Aorta (tissue), 5 donors: ENCODE results near the gene PRRX2. TPM values are rescaled to one million over a fixed set of nuclear protein-coding genes. Genes with fewer than 3 reads are reported as not detected.

Source experiments
- ATAC-seq: fragments of 200-7000 bp; cut with Tn5 transposase; one replicate; pipeline ENCODE4 v1.9.1; 2022; ENCODE audit warnings: moderate library complexity; ENCODE audit not compliant: low FRiP score
- DNase-seq, 2 donors: peaks; one replicate each; pipeline ENCODE4 v3.0.0-alpha.2; 2020
- H3K27ac ChIP-seq, 2 donors: one replicate each; pipeline ENCODE4 v1.5.1; 2013; ENCODE audit warnings: low read length in 2 of 2, mild to moderate bottlenecking in 2 of 2, moderate library complexity in 2 of 2, control low read depth in 1 of 2, inconsistent platforms in 1 of 2, low read depth in 1 of 2
- H3K27me3 ChIP-seq, 2 donors: one replicate each; pipeline ENCODE4 v1.6.1; 2013; ENCODE audit warnings: control low read depth in 1 of 2, low read length in 1 of 2, mild to moderate bottlenecking in 1 of 2, moderate library complexity in 1 of 2; ENCODE audit not compliant: insufficient read depth in 2 of 2, control insufficient read depth in 1 of 2
- H3K36me3 ChIP-seq, 2 donors: one replicate each; pipeline ENCODE4 v1.6.1; 2013; ENCODE audit warnings: control low read depth in 1 of 2, low read length in 1 of 2, mild to moderate bottlenecking in 1 of 2; ENCODE audit not compliant: insufficient read depth in 2 of 2, control insufficient read depth in 1 of 2
- H3K4me1 ChIP-seq, 2 donors: one replicate each; pipeline ENCODE4 v1.6.1; 2013; ENCODE audit warnings: low read length in 2 of 2, control low read depth in 1 of 2, mild to moderate bottlenecking in 1 of 2, moderate library complexity in 1 of 2; ENCODE audit not compliant: insufficient read depth in 2 of 2, control insufficient read depth in 1 of 2
- H3K4me3 ChIP-seq, 2 donors: one replicate each; pipeline ENCODE4 v1.5.1; 2013; ENCODE audit warnings: low read length in 2 of 2, control low read depth in 1 of 2, mild to moderate bottlenecking in 1 of 2
- H3K9me3 ChIP-seq: one replicate; pipeline ENCODE4 v1.6.1; 2013; ENCODE audit warnings: mild to moderate bottlenecking, low read length; ENCODE audit not compliant: control insufficient read depth
- WGBS, 2 donors: extraction: QIAGEN DNeasy Blood & Tissue Kit; methylation state at CpG; one replicate each; pipeline ENCODE4 v1.1.7; 2013; 5-methylcytosine and 5-hydroxymethylcytosine counted together
- intact Hi-C, 2 donors: fragments of 100-400 bp; cut with DNase I; formaldehyde crosslinking; loops; one replicate each; pipeline versions ENCODE4 v1.14.2 to v1.15.0; 2022
- polyA plus RNA-seq, 2 donors: library from polyadenylated mRNA; stranded (reverse); fragments of 200-250 nt; gene quantifications; one replicate each; pipeline ENCODE4 v1.2.3, GENCODE V29; 2013
- total RNA-seq, 2 donors: library from RNA; stranded (reverse); fragmentation: NEBNext Ultra II Directional; extraction: Animal tissue kit (Norgen Biotek cat#: 25700); gene quantifications; one replicate each; pipeline ENCODE4 v1.2.1, GENCODE V29; 2021
- donor health status: healthy with polysubstance abuse.
- donor health status: Bipolar disorder and iron deficiency.
- donor health status: DM: no; HTN: no; CAD: no.
- donor health status: DM: no; HTN: no; CAD: no.
- donor health status: DM: yes; HTN: yes; CAD: no.

The PRRX2 gene
- total and polyA plus RNA-seq, 4 donors = 27.7 to 68.8 (median 52.2) TPM

GRCh38 chr9:129648092-129648763 lies 17.2 kb upstream of the PRRX2 start:
- peak; percentile 80 for ATAC-seq
- H3K4me3 ChIP-seq = no peak overlapping the region
- no peaks in the 10 kb centered on the region for H3K9me3 ChIP-seq
- H3K4me1 ChIP-seq = no peaks in the 10 kb centered on the region
- WGBS, 2 donors = 11 to 13% methylated on average over 16 of the region's 16 CpGs
- DNase-seq = peak; percentile 75 to 91
- H3K36me3 ChIP-seq = no peaks in the 10 kb centered on the region
- intact Hi-C loops = loop anchor here in 1 of 2 donors (5.0 kb wide), 2 partner anchors 49 to 74 kb away; no protein-coding TSS in a partner anchor
- no peaks in the 10 kb centered on the region for H3K27me3 ChIP-seq
- H3K27ac ChIP-seq = peak overlapping the region; percentile 2 to 55

GRCh38 chr9:129648764-129649115 lies 16.7 kb upstream of the PRRX2 start:
- 51 to 57% methylated on average over 9 to 10 of the region's 10 CpGs for WGBS, 2 donors
- DNase-seq (no peak), ATAC-seq (no peak)
- intact Hi-C loops = loop anchor here in 1 of 2 donors (5.0 kb wide), 2 partner anchors 49 to 74 kb away; no protein-coding TSS in a partner anchor
- no peaks in the 10 kb centered on the region for H3K9me3 ChIP-seq
- H3K36me3 ChIP-seq = no peaks in the 10 kb centered on the region
- H3K27me3 ChIP-seq = no peaks in the 10 kb centered on the region
- H3K4me1 ChIP-seq = no peaks in the 10 kb centered on the region
- peak overlapping the region; percentile 2 to 53 for H3K27ac ChIP-seq
- no peak overlapping the region for H3K4me3 ChIP-seq

- ATAC-seq = no peak
- Histone ChIP-seq H3K4me1 (no peaks in the 10 kb centered on the region), H3K36me3 (no peaks in the 10 kb centered on the region), H3K27ac (peak overlapping the region; percentile 22 to 23), H3K4me3 (no peak overlapping the region), H3K27me3 (no peaks in the 10 kb centered on the region), H3K9me3 (no peaks in the 10 kb centered on the region)
- intact Hi-C loops = loop anchor here in 1 of 2 donors (5.0 kb wide), 2 partner anchors 47 to 72 kb away; no protein-coding TSS in a partner anchor
- WGBS, 2 donors = 58 to 63% methylated on average over 20 of the region's 20 CpGs
- no peak for DNase-seq
Observed at GRCh38 chr9:129649726-129650679, 15.4 kb upstream of the PRRX2 start.

- no peak overlapping the region for H3K4me3 ChIP-seq
- DNase-seq (no peak), ATAC-seq (no peak)
- no peaks in the 10 kb centered on the region for H3K27me3 ChIP-seq
- intact Hi-C loops = no loop called here
- 40 to 60% methylated on average over 8 to 10 of the region's 10 CpGs for WGBS, 2 donors
- H3K9me3 ChIP-seq = no peaks in the 10 kb centered on the region
- no peaks in the 10 kb centered on the region for H3K4me1 ChIP-seq
- H3K27ac ChIP-seq = peak overlapping the region in 1 of 2 donors; percentile 25
- H3K36me3 ChIP-seq = no peaks in the 10 kb centered on the region
Observed at GRCh38 chr9:129650680-129651235, 14.7 kb upstream of the PRRX2 start.

- no peaks in the 10 kb centered on the region for H3K27me3 ChIP-seq
- WGBS, 2 donors = 77 to 79% methylated on average over 19 of the region's 19 CpGs
- intact Hi-C loops = no loop called here
- no peak overlapping the region for H3K4me3 ChIP-seq
- no peaks in the 10 kb centered on the region for H3K9me3 ChIP-seq
- no peak for DNase-seq
- no peaks in the 10 kb centered on the region for H3K4me1 ChIP-seq
- H3K27ac ChIP-seq = no peak overlapping the region
- no peak for ATAC-seq
- no peaks in the 10 kb centered on the region for H3K36me3 ChIP-seq
Observed at GRCh38 chr9:129653823-129654553, 11.5 kb upstream of the PRRX2 start.

- Histone ChIP-seq H3K36me3 (no peaks in the 10 kb centered on the region), H3K4me3 (no peak overlapping the region), H3K27ac (no peak overlapping the region), H3K9me3 (no peaks in the 10 kb centered on the region), H3K27me3 (no peaks in the 10 kb centered on the region), H3K4me1 (no peaks in the 10 kb centered on the region)
- DNase-seq = no peak
- ATAC-seq = no peak
- 78 to 82% methylated on average over 20 of the region's 20 CpGs for WGBS, 2 donors
- intact Hi-C loops = no loop called here
Observed at GRCh38 chr9:129654554-129655040, 10.8 kb upstream of the PRRX2 start.

- DNase-seq = no peak
- 93 to 99% methylated on average over 7 of the region's 7 CpGs for WGBS, 2 donors
- intact Hi-C loops = no loop called here
- Histone ChIP-seq H3K9me3 (no peaks in the 10 kb centered on the region), H3K27me3 (no peaks in the 10 kb centered on the region), H3K4me1 (no peaks in the 10 kb centered on the region), H3K27ac (no peak overlapping the region), H3K4me3 (no peak overlapping the region), H3K36me3 (no peaks in the 10 kb centered on the region)
- no peak for ATAC-seq
Observed at GRCh38 chr9:129655154-129655553, 10.3 kb upstream of the PRRX2 start.

- Histone ChIP-seq H3K4me3 (no peak overlapping the region), H3K36me3 (no peaks in the 10 kb centered on the region), H3K27me3 (no peaks in the 10 kb centered on the region), H3K4me1 (no peaks in the 10 kb centered on the region), H3K9me3 (no peaks in the 10 kb centered on the region), H3K27ac (no peak overlapping the region)
- intact Hi-C loops = no loop called here
- ATAC-seq (no peak), DNase-seq (no peak)
- WGBS, 2 donors = 79 to 90% methylated on average over 7 of the region's 7 CpGs
Observed at GRCh38 chr9:129655696-129656095, 9.8 kb upstream of the PRRX2 start.
